Measurements from ENCODE around the gene DRC7. TPM values are rescaled to one million over a fixed set of nuclear protein-coding genes. Genes with fewer than 3 reads are reported as not detected.

Gene DRC7, protein sequence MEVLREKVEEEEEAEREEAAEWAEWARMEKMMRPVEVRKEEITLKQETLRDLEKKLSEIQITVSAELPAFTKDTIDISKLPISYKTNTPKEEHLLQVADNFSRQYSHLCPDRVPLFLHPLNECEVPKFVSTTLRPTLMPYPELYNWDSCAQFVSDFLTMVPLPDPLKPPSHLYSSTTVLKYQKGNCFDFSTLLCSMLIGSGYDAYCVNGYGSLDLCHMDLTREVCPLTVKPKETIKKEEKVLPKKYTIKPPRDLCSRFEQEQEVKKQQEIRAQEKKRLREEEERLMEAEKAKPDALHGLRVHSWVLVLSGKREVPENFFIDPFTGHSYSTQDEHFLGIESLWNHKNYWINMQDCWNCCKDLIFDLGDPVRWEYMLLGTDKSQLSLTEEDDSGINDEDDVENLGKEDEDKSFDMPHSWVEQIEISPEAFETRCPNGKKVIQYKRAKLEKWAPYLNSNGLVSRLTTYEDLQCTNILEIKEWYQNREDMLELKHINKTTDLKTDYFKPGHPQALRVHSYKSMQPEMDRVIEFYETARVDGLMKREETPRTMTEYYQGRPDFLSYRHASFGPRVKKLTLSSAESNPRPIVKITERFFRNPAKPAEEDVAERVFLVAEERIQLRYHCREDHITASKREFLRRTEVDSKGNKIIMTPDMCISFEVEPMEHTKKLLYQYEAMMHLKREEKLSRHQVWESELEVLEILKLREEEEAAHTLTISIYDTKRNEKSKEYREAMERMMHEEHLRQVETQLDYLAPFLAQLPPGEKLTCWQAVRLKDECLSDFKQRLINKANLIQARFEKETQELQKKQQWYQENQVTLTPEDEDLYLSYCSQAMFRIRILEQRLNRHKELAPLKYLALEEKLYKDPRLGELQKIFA
- 2.0 TPM for polyA plus RNA-seq (2012; ENCODE audit: insufficient read depth, insufficient read length)

GRCh38 chr16:57694725-57695679, at the start of gene DRC7:
TSS of gene DRC7 (plus strand) at chr16:57694806. CDS start at chr16:57697950, 3,144 bp downstream.
- DNase-seq (ENCODE audit: low read depth, low spot score), result peak; percentile 71
- peak within 1 kb of the TSS; percentile 49 for H3K4me3 ChIP-seq (ENCODE audit: low read length)

- H3K4me3 ChIP-seq (ENCODE audit: low read length), result no peak overlapping the region
- no peak for DNase-seq (ENCODE audit: low read depth, low spot score)
Observed at GRCh38 chr16:57645169-57645568, 49.4 kb upstream of the DRC7 start.

- no peak for DNase-seq (ENCODE audit: low read depth, low spot score)
Observed at GRCh38 chr16:57645691-57646387, 48.8 kb upstream of the DRC7 start.

DNA sequence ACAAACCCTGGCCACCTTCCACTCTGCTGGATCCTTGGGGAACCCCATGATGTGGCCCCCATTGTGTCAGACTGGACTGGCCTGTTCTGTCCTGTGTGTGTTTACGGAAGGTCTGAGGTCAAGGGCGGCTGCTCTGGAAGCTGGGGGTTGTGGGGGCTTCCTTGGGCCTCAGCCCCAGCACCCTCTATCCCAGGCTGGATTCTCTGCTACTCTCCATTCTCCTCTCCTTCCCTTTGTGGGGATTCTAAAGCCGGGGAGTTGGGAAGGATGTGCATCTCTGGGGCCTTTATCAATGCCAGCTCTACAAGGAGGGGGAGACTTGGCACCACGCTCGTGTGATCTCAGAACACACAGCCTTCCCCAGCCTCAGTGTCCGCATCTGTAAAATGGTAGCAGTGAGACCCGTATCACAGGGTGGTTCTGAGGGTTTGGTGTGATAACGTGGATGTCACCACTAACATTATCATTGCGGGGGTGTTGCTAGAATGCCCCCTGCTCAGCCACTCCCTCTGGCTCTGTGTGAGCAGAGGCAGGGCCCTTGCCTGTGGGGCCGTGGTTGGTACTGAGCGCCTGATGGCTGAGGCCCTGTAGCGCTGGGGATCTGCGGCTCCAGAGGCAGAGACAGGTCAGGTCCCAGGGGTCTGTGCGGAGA, 48.1 kb upstream of the DRC7 start:
- no peak for DNase-seq (ENCODE audit: low read depth, low spot score)
- no peak overlapping the region for H3K4me3 ChIP-seq (ENCODE audit: low read length)

More at GRCh38 chr16:57645691-57646387, 48.8 kb upstream of the DRC7 start:
- H3K4me3 ChIP-seq (ENCODE audit: low read length), result no peak overlapping the region

GRCh38 chr16:57647136-57647875, 47.3 kb upstream of the DRC7 start:
- DNase-seq (ENCODE audit: low read depth, low spot score), result peak; percentile 38
- no peak overlapping the region for H3K4me3 ChIP-seq (ENCODE audit: low read length)

DNA sequence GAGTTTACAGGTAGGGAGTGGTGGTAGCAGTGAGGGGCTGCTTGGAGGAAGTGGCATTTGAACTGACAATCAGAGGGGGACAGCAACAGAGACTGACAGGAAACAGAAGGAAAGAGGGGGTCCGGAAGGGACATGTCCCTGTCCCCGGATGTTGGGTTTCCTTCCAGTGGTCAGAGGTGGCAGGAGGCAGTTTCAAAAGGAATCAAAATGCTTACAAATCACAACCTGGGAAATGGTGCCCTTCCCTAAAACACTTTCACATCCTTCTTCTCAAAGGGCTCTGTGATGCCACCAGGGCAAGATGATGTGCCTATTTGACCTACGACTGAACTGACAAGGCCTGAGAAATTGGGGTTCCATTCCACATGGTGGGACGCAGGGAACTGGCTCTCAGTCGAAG, 46.5 kb upstream of the DRC7 start:
- peak; percentile 55 for DNase-seq (ENCODE audit: low read depth, low spot score)
- H3K4me3 ChIP-seq (ENCODE audit: low read length), result no peak overlapping the region

GRCh38 chr16:57648581-57649442, 45.8 kb upstream of the DRC7 start:
- peak; percentile 72 for DNase-seq (ENCODE audit: low read depth, low spot score)

DNA sequence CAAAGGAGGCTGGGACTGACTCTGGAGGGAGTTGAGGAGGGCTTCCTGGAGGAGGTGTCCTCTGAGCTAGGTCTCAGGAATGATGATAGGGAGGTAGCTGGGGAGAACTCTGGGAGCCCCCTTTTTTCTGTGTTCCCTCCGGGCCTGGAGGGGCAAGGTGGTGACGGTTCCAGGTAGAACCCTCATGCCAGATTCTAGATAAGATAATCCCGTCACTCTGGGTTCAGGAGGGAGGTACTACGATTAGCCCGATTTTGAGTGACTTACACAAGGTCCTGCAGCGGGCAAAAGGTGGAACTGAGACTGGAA, 45.2 kb upstream of the DRC7 start:
- no peak overlapping the region for H3K4me3 ChIP-seq (ENCODE audit: low read length)

More at GRCh38 chr16:57648581-57649442, 45.8 kb upstream of the DRC7 start:
- H3K4me3 ChIP-seq (ENCODE audit: low read length), result no peak overlapping the region

GRCh38 chr16:57649846-57650245, 44.8 kb upstream of the DRC7 start:
- no peak overlapping the region for H3K4me3 ChIP-seq (ENCODE audit: low read length)
- no peak for DNase-seq (ENCODE audit: low read depth, low spot score)

More for the DNA sequence above, 45.2 kb upstream of the DRC7 start:
- DNase-seq (ENCODE audit: low read depth, low spot score), result no peak

GRCh38 chr16:57651344-57652333, 43.0 kb upstream of the DRC7 start:
- H3K4me3 ChIP-seq (ENCODE audit: low read length), result no peak overlapping the region
- DNase-seq (ENCODE audit: low read depth, low spot score), result peak; percentile 72

DNA sequence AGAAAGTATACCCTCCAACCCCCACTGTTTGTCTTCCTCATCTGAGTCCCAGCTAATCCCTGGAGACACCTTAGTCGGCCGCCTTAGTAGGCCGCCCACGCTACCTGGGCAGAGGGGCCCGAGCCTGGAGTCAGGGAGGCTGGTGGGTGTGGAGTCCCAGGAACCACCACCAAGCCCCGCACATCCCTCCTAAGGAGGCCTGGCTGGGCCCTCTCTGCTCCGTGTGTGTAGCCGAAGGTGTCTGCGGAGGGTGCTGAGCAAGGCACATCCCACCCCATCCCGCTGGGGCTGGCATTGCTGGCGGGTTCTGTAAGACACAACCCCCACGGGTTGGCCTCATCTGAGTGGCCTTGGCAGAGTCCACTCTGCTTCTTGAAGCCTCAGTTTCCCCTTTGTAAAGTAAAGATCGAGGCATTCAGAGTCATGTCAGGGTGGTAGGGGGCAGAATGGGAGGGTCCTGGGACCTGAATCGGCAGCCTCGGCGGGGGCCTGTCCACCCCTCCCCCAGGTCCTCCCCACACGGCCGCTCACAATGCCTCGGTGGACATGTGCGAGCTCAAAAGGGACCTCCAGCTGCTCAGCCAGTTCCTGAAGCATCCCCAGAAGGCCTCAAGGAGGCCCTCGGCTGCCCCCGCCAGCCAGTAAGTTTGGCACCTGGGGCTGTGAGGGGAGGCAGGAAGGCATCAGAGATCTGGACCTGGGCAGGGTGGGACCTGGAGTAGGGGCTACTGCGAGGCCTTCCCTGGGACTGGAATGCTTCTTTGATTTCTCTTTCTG, 41.7 kb upstream of the DRC7 start:
- no peak overlapping the region for H3K4me3 ChIP-seq (ENCODE audit: low read length)
- DNase-seq (ENCODE audit: low read depth, low spot score), result no peak

DNA sequence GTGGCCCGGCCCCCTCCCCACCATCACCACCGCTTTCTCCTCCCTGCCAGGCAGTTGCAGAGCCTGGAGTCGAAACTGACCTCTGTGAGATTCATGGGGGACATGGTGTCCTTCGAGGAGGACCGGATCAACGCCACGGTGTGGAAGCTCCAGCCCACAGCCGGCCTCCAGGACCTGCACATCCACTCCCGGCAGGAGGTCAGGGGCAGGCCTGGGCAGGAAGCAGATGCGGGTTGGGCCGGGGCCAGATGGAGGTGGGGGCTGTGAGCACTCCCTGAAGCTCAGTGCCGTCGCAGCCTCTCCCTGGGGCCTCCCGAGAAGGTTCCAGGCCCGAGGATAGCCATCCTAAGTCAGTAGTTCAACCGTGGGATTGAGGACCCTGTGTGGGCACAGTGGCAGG, 40.7 kb upstream of the DRC7 start:
- no peak for DNase-seq (ENCODE audit: low read depth, low spot score)
- H3K4me3 ChIP-seq (ENCODE audit: low read length), result no peak overlapping the region

DNA sequence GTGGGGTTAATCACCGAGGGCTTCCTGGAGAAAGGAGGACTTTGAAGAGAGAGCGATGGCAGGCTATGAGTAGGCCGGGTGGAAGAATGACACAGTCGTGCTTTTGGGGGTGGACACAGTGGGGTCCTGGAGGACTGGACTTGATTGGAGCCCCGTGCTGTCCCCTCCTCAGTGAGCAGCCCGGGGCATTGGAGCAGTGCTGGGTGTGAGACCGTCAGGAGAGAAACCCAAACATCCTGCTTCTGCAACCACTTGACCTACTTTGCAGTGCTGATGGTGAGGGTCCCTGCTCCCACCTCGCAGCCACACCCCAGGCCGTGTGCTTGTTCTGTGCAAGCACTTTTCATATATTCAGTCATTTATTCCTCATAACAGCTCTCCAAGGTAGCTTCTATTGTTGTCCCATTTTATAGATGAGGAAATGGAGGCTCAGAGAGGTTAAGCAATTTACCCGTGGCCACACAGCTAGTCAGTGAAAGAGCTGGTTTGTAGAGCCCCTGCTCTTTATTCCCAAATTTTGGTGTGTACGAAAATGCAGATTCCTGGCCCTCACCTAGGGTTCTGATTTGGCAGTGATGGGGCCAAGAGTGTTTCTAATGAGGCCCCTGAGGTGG, 38.2 kb upstream of the DRC7 start:
- no peak overlapping the region for H3K4me3 ChIP-seq (ENCODE audit: low read length)
- no peak for DNase-seq (ENCODE audit: low read depth, low spot score)

- H3K4me3 ChIP-seq (ENCODE audit: low read length), result no peak overlapping the region
- DNase-seq (ENCODE audit: low read depth, low spot score), result no peak
Observed at GRCh38 chr16:57657228-57657627, 37.4 kb upstream of the DRC7 start.

Data from Jurkat, Clone E6-1 (cell line).